ENCODE data around the gene ZNF185. TPM values are rescaled to one million over a fixed set of nuclear protein-coding genes. Genes with fewer than 3 reads are reported as not detected.
A peak's percentile ranks its signal among the peaks of the same experiment; 100 is the strongest.

Gene ZNF185
- total and polyA plus RNA-seq, 9 of the 15 experiments (the other 6 are each of a cell fraction or from before 2014, with no cell fraction given), result 0.08 to 1.1 (median 0.22) TPM

DNA sequence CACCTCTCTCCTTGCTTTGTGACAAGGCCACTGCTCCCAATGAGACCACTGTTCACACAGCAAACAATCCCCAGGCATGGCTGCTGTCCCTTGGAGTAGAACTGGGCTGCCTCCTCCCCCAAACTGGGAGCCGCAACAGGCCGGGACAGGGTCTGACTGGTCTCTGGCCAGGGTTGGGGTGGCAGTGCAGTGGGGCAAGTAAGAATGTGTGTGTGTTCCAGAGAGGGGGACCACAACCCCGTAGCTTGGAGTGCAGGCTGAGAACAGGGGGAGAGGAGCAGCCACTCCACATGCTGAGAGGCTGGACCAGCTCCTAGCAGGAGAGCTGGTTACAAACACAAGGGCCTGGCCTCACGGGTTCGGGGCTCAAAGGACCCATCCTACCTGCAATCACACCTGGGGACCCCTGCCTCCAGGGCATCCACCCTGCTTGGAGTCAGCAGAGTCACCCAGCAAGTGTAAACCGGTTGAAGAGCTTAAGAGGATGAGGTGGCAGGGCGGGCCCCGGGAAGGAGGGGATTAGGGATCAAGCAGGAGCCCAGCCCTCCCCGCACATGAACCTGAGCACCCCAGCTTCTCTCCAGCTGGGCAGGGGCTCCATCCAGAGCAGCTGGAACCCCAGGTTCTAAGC lies 3.8 kb upstream of the ZNF185 start:
- ChIA-PET POLR2A (interaction anchor here (0.6 kb wide), 1 partner anchor 9 kb away, joined by 4 read pairs; no protein-coding TSS in a partner anchor), CTCF (ENCODE audit: low intra/inter-chr PET ratio) (no interaction called here)
- ATAC-seq, result no peak
- H3K27me3 ChIP-seq (ENCODE audit: control insufficient read depth in 2 of 2, insufficient read depth in 2 of 2, low read length in 2 of 2), result peaks cover 25 to 85% of the 10 kb centered on the region in 2 experiments; a peak in 4 of 5 replicates
- no peak overlapping the region for H3K27ac ChIP-seq (ENCODE audit: extremely low read depth, low read depth, low read length)
- H3K9me1 ChIP-seq (ENCODE audit: control insufficient read depth, insufficient read depth, low read length), result no peaks in the 10 kb centered on the region
- FAIRE-seq, result no peak
- in situ Hi-C loops (cut with MboI), result no loop called here
- H3K4me3 ChIP-seq, result no peak overlapping the region
- H3K4me1 ChIP-seq (replicated peaks in 1 of 2; ENCODE audit: control insufficient read depth in 2 of 2, insufficient read depth in 2 of 2, low read length in 2 of 2), result peaks cover 0 to 16% of the 10 kb centered on the region in 2 experiments; a peak in 2 of 5 replicates
- intact Hi-C loops (cut with micrococcal nuclease), result no loop called here
- H3K9ac ChIP-seq (ENCODE audit: insufficient read depth in 1 of 2, low read depth in 2 of 2, low read length in 2 of 2), result 0 out of 4 replicates have a peak overlapping the region, but pooled peaks of 1 of the 2 experiments have one; percentile 7
- peaks cover 11% of the 10 kb centered on the region; the same call in 1 of the 2 replicates for H4K20me1 ChIP-seq (replicated peaks; ENCODE audit: control insufficient read depth, insufficient read depth, low read length)
- no peak for DNase-seq (ENCODE audit: extremely low read depth in 1 of 4, low spot score in 3 of 4)
- H3K9me3 ChIP-seq (replicated peaks; ENCODE audit: control insufficient read depth, insufficient read depth, low read depth, low read length), result no peaks in the 10 kb centered on the region
- no peaks in the 10 kb centered on the region for H3K79me2 ChIP-seq (ENCODE audit: control insufficient read depth, insufficient read depth, low read length)
- no peaks in the 10 kb centered on the region for H3K36me3 ChIP-seq (ENCODE audit: control insufficient read depth, insufficient read depth, low read length)
- H3K4me2 ChIP-seq (ENCODE audit: insufficient read depth, low read length), result no peak overlapping the region
- no peak overlapping the region for H2AFZ ChIP-seq (ENCODE audit: low read depth, low read length)
- 8% methylated on average over 6 of the region's 9 CpGs for WGBS (ENCODE audit: insufficient coverage, low coverage, missing lambda C conversion rate)
- no TSS peak for BruUV-seq (replicated peaks)
- TF ChIP-seq E2F3 (CRISPR knock-in tag; IDR thresholded peaks at IDR 0.05), result no peak
- no peak for TF ChIP-seq NRF1 (conservative IDR thresholded peaks at IDR 0.05 in 1 of 2, IDR thresholded peaks at IDR 0.05 in 1 of 2)
- no peak for TF ChIP-seq HNRNPLL (IDR thresholded peaks at IDR 0.05; ENCODE audit: low read depth, low read length, poor library complexity, severe bottlenecking)
- TF ChIP-seq HDAC8 (tag; IDR thresholded peaks at IDR 0.05), result no peak
- no peak for TF ChIP-seq NFIC (IDR thresholded peaks at IDR 0.05)
- TF ChIP-seq, protein P1, sequence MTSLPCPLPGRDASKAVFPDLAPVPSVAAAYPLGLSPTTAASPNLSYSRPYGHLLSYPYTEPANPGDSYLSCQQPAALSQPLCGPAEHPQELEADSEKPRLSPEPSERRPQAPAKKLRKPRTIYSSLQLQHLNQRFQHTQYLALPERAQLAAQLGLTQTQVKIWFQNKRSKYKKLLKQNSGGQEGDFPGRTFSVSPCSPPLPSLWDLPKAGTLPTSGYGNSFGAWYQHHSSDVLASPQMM (CRISPR knock-in tag; IDR thresholded peaks at IDR 0.05), result no peak
- TF ChIP-seq, protein P2, sequence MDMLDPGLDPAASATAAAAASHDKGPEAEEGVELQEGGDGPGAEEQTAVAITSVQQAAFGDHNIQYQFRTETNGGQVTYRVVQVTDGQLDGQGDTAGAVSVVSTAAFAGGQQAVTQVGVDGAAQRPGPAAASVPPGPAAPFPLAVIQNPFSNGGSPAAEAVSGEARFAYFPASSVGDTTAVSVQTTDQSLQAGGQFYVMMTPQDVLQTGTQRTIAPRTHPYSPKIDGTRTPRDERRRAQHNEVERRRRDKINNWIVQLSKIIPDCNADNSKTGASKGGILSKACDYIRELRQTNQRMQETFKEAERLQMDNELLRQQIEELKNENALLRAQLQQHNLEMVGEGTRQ (CRISPR knock-in tag; IDR thresholded peaks at IDR 0.05), result no peak
- TF ChIP-seq RBFOX2 (IDR thresholded peaks at IDR 0.05; ENCODE audit: low read depth, low read length), result no peak
- TF ChIP-seq CXXC5 (CRISPR knock-in tag; IDR thresholded peaks at IDR 0.05), result no peak
- no peak for TF ChIP-seq ELF4 (CRISPR knock-in tag; IDR thresholded peaks at IDR 0.05)
- TF ChIP-seq HMG20B (CRISPR knock-in tag; IDR thresholded peaks at IDR 0.05), result no peak
- TF ChIP-seq, protein P3, sequence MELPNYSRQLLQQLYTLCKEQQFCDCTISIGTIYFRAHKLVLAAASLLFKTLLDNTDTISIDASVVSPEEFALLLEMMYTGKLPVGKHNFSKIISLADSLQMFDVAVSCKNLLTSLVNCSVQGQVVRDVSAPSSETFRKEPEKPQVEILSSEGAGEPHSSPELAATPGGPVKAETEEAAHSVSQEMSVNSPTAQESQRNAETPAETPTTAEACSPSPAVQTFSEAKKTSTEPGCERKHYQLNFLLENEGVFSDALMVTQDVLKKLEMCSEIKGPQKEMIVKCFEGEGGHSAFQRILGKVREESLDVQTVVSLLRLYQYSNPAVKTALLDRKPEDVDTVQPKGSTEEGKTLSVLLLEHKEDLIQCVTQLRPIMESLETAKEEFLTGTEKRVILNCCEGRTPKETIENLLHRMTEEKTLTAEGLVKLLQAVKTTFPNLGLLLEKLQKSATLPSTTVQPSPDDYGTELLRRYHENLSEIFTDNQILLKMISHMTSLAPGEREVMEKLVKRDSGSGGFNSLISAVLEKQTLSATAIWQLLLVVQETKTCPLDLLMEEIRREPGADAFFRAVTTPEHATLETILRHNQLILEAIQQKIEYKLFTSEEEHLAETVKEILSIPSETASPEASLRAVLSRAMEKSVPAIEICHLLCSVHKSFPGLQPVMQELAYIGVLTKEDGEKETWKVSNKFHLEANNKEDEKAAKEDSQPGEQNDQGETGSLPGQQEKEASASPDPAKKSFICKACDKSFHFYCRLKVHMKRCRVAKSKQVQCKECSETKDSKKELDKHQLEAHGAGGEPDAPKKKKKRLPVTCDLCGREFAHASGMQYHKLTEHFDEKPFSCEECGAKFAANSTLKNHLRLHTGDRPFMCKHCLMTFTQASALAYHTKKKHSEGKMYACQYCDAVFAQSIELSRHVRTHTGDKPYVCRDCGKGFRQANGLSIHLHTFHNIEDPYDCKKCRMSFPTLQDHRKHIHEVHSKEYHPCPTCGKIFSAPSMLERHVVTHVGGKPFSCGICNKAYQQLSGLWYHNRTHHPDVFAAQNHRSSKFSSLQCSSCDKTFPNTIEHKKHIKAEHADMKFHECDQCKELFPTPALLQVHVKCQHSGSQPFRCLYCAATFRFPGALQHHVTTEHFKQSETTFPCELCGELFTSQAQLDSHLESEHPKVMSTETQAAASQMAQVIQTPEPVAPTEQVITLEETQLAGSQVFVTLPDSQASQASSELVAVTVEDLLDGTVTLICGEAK (IDR thresholded peaks at IDR 0.05), result no peak
- TF ChIP-seq, protein P3 (CRISPR knock-in tag; IDR thresholded peaks at IDR 0.05), result no peak
